Neural crest cell (in vitro differentiated cells): ENCODE results near the gene MYL3. TPM values are rescaled to one million over a fixed set of nuclear protein-coding genes. Genes with fewer than 3 reads are reported as not detected.

ENCODE experiments used
- DNase-seq: peaks from one replicate; pipeline ENCODE4 v3.0.0; 2021; ENCODE audit warnings: low read depth, mixed read lengths, low spot score
- H3K27ac Mint-ChIP-seq: one replicate; pipeline ENCODE4 v1.8.0; 2021; ENCODE audit warnings: mild to moderate bottlenecking, mixed read lengths; ENCODE audit not compliant: unreplicated experiment
- H3K27me3 Mint-ChIP-seq: 2 replicates; pipeline ENCODE4 v1.8.0; 2021; ENCODE audit warnings: low read depth, mild to moderate bottlenecking, mixed read lengths
- H3K36me3 Mint-ChIP-seq: 2 replicates; pipeline ENCODE4 v1.8.0; 2021; ENCODE audit warnings: low read depth, mild to moderate bottlenecking, mixed read lengths
- H3K4me1 Mint-ChIP-seq: 2 replicates; pipeline ENCODE4 v1.8.0; 2021; ENCODE audit warnings: mixed read lengths
- H3K4me3 Mint-ChIP-seq: one replicate; pipeline ENCODE4 v1.8.0; 2021; ENCODE audit warnings: mild to moderate bottlenecking, mixed read lengths
- H3K9me3 Mint-ChIP-seq: 2 replicates; pipeline ENCODE4 v1.8.0; 2021; ENCODE audit warnings: mixed read lengths
- CTCF ChIP-seq: fragments of 200-600 bp; sonication (generic); conservative IDR thresholded peaks from 2 replicates; pipeline ENCODE4 v1.5.0; 2021; ENCODE audit warnings: antibody characterized with exemption, mild to moderate bottlenecking
- total RNA-seq: library from RNA; stranded (reverse); gene quantifications from 2 replicates; pipeline ENCODE4 v1.2.1, GENCODE V29; 2021

MYL3 gene
- total RNA-seq, 1 donor from 2014 or later, result not detected

- Mint-ChIP-seq H3K9me3 (no peaks in the 10 kb centered on the region), H3K36me3 (no peaks in the 10 kb centered on the region), H3K4me3 (no peak overlapping the region), H3K27ac (no peak overlapping the region), H3K27me3 (no peaks in the 10 kb centered on the region), H3K4me1 (peaks cover 6% of the 10 kb centered on the region)
- no peak for TF ChIP-seq CTCF
- DNase-seq, result no peak
Measured at GRCh38 chr3:46905213-46905560, 41.9 kb upstream of the MYL3 start.

- Mint-ChIP-seq H3K9me3 (no peaks in the 10 kb centered on the region), H3K4me1 (peaks cover 4% of the 10 kb centered on the region)
- no peak for DNase-seq
Measured at GRCh38 chr3:46904303-46905212, 41.3 kb upstream of the MYL3 start.

GRCh38 chr3:46903341-46904302 lies 40.4 kb upstream of the MYL3 start:
- no peak for DNase-seq
- TF ChIP-seq CTCF, result no peak
- no peak overlapping the region for H3K27ac Mint-ChIP-seq
- no peaks in the 10 kb centered on the region for H3K36me3 Mint-ChIP-seq
- H3K27me3 Mint-ChIP-seq, result no peaks in the 10 kb centered on the region
- no peaks in the 10 kb centered on the region for H3K9me3 Mint-ChIP-seq
- H3K4me1 Mint-ChIP-seq, result no peaks in the 10 kb centered on the region
- no peak overlapping the region for H3K4me3 Mint-ChIP-seq

More at GRCh38 chr3:46904303-46905212, 41.3 kb upstream of the MYL3 start:
- no peaks in the 10 kb centered on the region for H3K36me3 Mint-ChIP-seq
- no peak for TF ChIP-seq CTCF
- H3K27ac Mint-ChIP-seq, result no peak overlapping the region
- H3K4me3 Mint-ChIP-seq, result no peak overlapping the region
- no peaks in the 10 kb centered on the region for H3K27me3 Mint-ChIP-seq

- no peaks in the 10 kb centered on the region for H3K9me3 Mint-ChIP-seq
- TF ChIP-seq CTCF, result no peak
Measured at GRCh38 chr3:46902188-46902631, 39.0 kb upstream of the MYL3 start.

GRCh38 chr3:46901591-46902187 lies 38.4 kb upstream of the MYL3 start:
- Mint-ChIP-seq H3K36me3 (no peaks in the 10 kb centered on the region), H3K27me3 (no peaks in the 10 kb centered on the region), H3K27ac (no peak overlapping the region), H3K4me1 (no peaks in the 10 kb centered on the region), H3K9me3 (no peaks in the 10 kb centered on the region), H3K4me3 (no peak overlapping the region)
- no peak for TF ChIP-seq CTCF
- no peak for DNase-seq

More at GRCh38 chr3:46902188-46902631, 39.0 kb upstream of the MYL3 start:
- no peak overlapping the region for H3K27ac Mint-ChIP-seq
- H3K27me3 Mint-ChIP-seq, result no peaks in the 10 kb centered on the region
- H3K36me3 Mint-ChIP-seq, result no peaks in the 10 kb centered on the region
- no peak for DNase-seq
- H3K4me1 Mint-ChIP-seq, result no peaks in the 10 kb centered on the region
- H3K4me3 Mint-ChIP-seq, result no peak overlapping the region
